IPS-18c (cell line): ENCODE data around the gene SAMD15.
"Not testable (repeated sequence)": the region's sequence is repeated elsewhere in the genome, so short reads cannot be mapped to it uniquely, and the experiment has no call there.

Source experiments
- H3K4me3 ChIP-seq: 2 replicates; pipeline ENCODE4 v1.7.0; 2013; ENCODE audit warnings: low read depth, mild to moderate bottlenecking, low read length, moderate library complexity; ENCODE audit not compliant: insufficient read depth
- H3K9me3 ChIP-seq: one replicate; pipeline ENCODE4 v1.6.1; 2013; ENCODE audit warnings: mild to moderate bottlenecking, low read length, moderate library complexity; ENCODE audit not compliant: control insufficient read depth, insufficient read depth

Gene SAMD15

GRCh38 chr14:77376771-77377501 lies at the start of gene SAMD15, which contains the start of gene TMED8:
Gene SAMD15 (plus strand): TSS chr14:77377379. CDS start chr14:77377419, 40 bp downstream.
Gene TMED8 (minus strand): TSS chr14:77377094. CDS start chr14:77377053, 41 bp downstream.
- H3K9me3 ChIP-seq = peaks cover 2% of the 10 kb centered on the region

GRCh38 chr14:77329872-77330271 lies 47.3 kb upstream of the SAMD15 start:
- no peak overlapping the region for H3K4me3 ChIP-seq
- peaks cover 2% of the 10 kb centered on the region for H3K9me3 ChIP-seq

More at GRCh38 chr14:77376771-77377501, at the start of gene SAMD15, which contains the start of gene TMED8:
- H3K4me3 ChIP-seq = peak within 1 kb of the TSS; percentile 99

DNA sequence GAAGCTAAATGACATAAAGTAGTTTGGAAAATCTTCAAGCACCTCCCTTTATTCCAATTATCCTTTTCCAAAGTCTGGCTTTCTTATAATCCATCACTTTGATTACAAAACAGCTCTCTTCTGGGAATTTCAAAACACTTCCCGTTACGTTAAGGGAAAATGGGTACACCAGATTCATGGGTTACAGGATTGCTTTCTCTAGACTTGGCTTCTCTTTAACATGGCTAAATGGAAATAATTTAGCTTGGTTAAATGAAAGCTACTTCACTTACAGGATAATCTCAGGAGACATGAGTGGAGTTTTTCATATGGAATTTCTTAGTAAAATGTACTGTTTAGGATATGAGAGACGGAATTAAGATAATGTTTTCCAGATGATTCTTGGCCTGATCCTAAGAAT lies 41.6 kb upstream of the SAMD15 start:
- no peaks in the 10 kb centered on the region for H3K9me3 ChIP-seq

DNA sequence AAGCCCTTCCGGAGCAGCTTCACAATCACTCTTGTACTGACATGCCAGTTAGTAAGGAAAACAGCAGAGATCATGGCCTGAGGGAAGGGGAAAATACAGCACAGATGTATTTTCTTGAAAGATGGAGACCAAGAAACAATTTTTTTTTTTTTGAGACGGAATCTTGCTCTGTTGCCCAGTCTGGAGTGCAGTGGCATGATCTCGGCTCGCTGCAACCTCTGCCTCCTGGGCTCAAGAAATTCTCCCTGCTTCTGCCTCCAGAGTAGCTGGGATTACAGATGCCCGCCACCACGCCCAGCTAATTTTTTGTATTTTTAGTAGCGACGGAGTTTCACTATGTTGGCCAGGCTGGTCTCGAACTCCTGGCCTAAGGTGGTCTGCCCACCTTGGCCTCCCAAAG lies 39.9 kb upstream of the SAMD15 start:
- H3K4me3 ChIP-seq, H3K9me3 ChIP-seq: not testable (repeated sequence)

More for the DNA sequence above, 41.6 kb upstream of the SAMD15 start:
- H3K4me3 ChIP-seq = no peak overlapping the region

GRCh38 chr14:77337880-77338279 lies 39.3 kb upstream of the SAMD15 start:
- H3K4me3 ChIP-seq = no peak overlapping the region
- H3K9me3 ChIP-seq = no peaks in the 10 kb centered on the region

DNA sequence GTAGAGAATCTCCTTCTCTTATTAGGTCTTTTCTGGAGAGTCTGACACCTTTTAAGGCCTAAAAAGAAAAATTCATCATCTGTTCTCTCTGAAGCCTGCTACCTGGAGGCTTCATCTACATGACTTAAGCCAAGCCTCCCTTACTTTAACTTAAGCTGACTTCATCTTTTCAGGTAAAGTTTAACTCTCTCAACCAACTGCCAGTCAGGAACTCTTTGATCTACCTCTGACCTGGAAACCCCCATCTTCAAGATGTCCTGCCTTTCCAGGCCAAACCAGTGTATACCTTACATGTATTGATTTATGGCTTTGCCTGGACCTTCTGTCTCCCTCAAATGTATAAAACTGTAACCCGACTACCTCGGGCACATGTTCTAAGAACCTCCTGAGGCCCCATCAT lies 38.9 kb upstream of the SAMD15 start:
- Histone ChIP-seq H3K9me3 (no peaks in the 10 kb centered on the region), H3K4me3 (no peak overlapping the region)

- Histone ChIP-seq H3K4me3 (no peak overlapping the region), H3K9me3 (no peaks in the 10 kb centered on the region)
Measured at GRCh38 chr14:77339407-77339806, 37.8 kb upstream of the SAMD15 start.

- Histone ChIP-seq H3K4me3 (no peak overlapping the region), H3K9me3 (no peaks in the 10 kb centered on the region)
Measured at GRCh38 chr14:77340389-77340788, 36.8 kb upstream of the SAMD15 start.

DNA sequence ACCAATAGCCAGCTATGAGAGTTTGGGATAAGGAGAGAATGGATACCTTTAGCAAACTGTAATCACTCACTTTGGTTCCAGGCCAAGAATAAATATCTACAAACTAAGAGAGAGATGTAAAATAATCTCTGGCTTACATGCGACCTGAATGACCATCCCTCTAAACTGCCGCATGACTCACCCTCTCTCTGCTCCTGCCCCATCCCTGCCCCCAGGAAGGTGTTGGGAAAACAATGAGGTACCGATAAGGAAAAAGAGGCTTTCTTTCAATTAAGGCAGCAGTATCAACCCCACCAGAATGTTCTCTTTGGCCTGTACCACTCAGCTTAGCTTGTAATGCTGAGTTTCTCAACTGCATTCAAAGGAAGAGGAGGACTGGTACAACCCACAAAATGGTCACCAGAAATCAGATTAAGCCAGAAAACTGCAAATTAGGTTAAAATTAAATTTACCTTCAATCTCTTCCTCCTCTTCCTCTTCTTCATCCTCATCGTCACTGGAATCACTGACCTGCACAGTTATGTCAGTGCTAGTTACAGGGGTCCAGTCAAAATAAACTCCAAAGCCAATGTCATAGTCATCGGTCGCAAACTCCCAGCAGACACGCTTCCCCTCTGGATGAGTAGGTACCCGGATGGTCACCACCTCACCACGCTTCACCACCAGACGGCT lies 34.3 kb upstream of the SAMD15 start:
- no peaks in the 10 kb centered on the region for H3K9me3 ChIP-seq
- H3K4me3 ChIP-seq = no peak overlapping the region

GRCh38 chr14:77343662-77344061 lies 33.5 kb upstream of the SAMD15 start:
- Histone ChIP-seq H3K4me3 (no peak overlapping the region), H3K9me3 (no peaks in the 10 kb centered on the region)

- Histone ChIP-seq H3K4me3 (no peak overlapping the region), H3K9me3 (no peaks in the 10 kb centered on the region)
Measured at GRCh38 chr14:77344377-77344996, 32.7 kb upstream of the SAMD15 start.

DNA sequence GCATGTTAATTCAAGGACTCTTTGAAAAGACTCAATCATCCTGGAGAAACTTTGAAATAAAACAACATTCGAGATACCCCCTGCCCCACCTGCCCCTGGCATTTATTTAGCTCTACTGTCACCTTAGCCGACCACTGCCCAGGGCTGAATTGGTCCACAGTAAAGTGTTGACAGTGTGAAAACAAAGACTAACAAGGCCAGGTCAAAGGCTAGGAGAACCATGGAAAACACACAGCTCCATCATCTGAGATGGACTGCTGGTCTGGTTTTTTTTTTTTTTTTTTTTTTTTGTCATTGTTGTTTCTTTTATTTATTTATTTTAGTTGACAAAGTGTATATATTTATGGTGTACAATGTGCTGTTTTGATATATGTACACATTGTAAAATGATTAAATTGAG lies 30.7 kb upstream of the SAMD15 start:
- Histone ChIP-seq H3K9me3 (no peaks in the 10 kb centered on the region), H3K4me3 (no peak overlapping the region)

DNA sequence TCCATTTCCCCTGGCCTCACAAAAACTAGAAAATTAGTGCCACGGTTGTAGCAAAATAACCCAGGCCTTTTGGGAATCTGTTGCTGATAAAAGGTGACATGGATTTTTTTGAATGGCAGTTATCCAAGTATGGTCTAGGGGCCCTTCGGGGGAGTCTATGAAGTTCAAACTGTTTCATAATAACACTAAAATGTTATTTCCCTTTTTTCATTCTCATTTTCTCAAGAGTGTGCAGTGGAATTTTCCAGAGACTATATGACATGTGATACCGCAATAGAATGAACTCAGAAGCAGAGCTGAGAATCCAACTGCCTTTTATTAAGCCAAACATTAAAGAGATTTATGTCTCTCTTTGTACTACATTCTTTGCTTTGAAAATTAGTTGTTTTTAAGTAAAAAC lies 29.4 kb upstream of the SAMD15 start:
- H3K4me3 ChIP-seq = no peak overlapping the region

DNA sequence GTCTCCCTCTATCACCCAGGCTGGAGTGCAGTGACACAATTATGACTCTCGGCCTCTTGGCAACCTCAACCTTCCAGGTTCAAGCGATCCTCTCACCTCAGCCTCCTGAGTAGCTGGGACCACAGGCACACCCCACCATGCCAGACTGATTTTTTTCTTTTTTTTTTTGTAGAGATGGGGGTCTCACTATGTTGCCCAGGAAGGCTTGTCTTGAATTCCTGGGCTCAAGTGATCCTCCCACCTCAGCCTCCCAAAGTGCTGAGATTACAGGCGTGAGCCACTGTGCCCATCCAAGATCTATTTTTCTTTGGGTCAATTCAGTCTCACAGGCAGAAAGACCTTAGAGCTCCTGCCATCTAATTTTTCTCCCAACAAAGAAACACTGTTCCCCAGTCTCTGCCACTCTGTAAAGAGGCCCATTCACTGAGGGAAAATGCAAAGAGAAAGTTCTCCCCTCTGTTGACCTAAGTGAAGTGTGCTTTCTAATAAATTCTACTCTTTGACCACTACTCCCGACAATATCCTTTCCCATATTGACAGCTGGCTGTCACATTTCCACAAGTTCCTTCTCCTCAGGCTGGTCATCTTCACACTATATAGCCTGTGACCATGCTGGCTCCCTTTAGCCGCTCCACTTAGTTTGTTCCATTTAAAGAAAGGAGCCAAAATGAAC lies 23.6 kb upstream of the SAMD15 start:
- H3K9me3 ChIP-seq = no peaks in the 10 kb centered on the region
- H3K4me3 ChIP-seq = no peak overlapping the region

More for the DNA sequence above, 29.4 kb upstream of the SAMD15 start:
- no peaks in the 10 kb centered on the region for H3K9me3 ChIP-seq

- H3K4me3 ChIP-seq = no peak overlapping the region
- H3K9me3 ChIP-seq = no peaks in the 10 kb centered on the region
Measured at GRCh38 chr14:77355811-77356210, 21.4 kb upstream of the SAMD15 start.

DNA sequence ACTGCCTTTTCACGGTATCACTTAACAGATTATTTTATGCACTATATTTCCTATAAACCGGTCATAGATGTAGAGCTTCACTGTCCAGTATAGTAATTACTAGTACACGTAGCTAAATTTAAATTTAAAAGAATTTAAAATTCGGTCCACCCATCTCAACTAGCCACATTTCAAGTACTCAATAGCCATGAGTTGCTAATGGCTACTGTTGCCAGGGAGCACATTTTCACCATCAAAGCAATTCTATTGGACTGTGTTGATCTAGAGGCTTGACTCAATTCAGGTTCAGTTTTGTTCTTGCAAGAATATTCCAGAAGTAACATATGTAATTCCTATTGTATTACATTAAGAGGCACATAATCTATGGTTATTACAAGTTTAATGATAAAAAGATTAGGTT lies 20.3 kb upstream of the SAMD15 start:
- Histone ChIP-seq H3K4me3 (no peak overlapping the region), H3K9me3 (no peaks in the 10 kb centered on the region)

DNA sequence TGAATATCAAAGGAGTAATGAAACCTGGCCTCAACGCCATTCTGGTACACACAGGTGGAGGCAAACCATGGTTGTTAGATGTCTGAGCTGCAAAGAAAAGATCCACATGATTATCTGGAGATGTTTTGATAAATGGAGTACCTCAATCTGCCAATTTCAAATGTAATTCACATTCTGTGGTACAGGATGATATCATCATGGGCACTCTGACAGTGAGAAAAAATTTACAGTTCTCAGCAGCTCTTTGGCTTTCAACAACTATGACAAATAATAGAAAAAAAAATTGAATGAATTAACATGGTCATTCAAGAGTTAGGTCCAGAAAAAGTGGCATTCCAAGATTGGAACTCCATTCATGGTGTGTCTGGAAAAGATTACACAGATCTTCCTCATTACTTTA lies 17.6 kb upstream of the SAMD15 start:
- Histone ChIP-seq H3K4me3 (no peak overlapping the region), H3K9me3 (no peaks in the 10 kb centered on the region)
